ENCODE measurements around the gene ZNF593OS.
A peak's percentile ranks its signal among the peaks of the same experiment; 100 is the strongest.

ZNF593OS gene

GRCh38 chr1:26160527-26161414, 10.9 kb downstream of the ZNF593OS start:
- FAIRE-seq (no peak), DNase-seq (ENCODE audit: low spot score) (no peak)

- FAIRE-seq, result no peak
- DNase-seq (ENCODE audit: low spot score), result no peak
Measured at GRCh38 chr1:26159743-26160039, 11.9 kb downstream of the ZNF593OS start.

DNA sequence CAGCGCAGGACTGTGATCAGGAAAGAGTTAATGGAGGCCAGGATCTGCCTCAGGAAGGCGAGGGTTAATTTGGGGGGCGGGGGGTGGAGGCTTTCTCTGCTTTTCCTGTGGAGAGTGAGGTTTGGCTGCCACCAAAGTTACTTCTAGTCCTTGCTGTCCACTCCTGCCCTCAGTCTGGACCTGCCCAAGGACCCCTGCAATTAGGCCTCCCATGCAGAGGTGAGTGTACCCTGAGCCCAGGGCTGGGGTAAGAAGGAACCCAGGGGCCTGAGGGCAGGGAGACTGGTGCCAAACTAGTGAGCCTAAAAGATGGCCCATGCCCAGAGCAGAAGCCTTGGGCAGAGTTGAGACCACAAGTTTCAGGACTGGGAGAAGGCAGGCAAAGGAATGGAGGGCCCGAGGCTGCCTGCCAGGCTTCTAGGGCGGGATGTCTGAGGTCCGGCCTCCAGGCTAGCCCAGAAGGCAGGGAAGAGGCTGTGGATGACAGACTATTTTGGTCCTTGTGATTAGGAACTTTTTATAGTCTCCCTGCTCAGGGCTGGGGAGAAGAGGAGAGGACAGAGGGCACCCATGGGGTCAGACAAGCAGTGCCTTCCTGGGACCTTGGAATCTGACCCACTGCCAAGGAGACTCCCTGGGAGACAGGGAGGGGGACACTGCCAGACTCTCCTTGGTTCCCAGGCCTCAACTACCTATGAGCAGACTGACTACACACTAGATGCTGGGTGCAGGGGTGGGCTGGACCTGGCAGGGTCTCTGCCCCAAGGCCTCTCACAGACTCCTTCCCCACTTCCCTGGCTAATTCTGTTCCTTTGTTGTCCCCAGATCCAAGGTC, 12.5 kb downstream of the ZNF593OS start, which contains the start of gene FAM110D:
FAM110D (plus strand) TSS at position 172 of the 835 bp plus-strand sequence. CDS start 2,213 bp downstream, outside the sequence.
- DNase-seq (ENCODE audit: low spot score) (no peak), FAIRE-seq (no peak)

GRCh38 chr1:26158271-26158907, 13.2 kb downstream of the ZNF593OS start:
- no peak for DNase-seq (ENCODE audit: low spot score)
- no peak for FAIRE-seq

DNA sequence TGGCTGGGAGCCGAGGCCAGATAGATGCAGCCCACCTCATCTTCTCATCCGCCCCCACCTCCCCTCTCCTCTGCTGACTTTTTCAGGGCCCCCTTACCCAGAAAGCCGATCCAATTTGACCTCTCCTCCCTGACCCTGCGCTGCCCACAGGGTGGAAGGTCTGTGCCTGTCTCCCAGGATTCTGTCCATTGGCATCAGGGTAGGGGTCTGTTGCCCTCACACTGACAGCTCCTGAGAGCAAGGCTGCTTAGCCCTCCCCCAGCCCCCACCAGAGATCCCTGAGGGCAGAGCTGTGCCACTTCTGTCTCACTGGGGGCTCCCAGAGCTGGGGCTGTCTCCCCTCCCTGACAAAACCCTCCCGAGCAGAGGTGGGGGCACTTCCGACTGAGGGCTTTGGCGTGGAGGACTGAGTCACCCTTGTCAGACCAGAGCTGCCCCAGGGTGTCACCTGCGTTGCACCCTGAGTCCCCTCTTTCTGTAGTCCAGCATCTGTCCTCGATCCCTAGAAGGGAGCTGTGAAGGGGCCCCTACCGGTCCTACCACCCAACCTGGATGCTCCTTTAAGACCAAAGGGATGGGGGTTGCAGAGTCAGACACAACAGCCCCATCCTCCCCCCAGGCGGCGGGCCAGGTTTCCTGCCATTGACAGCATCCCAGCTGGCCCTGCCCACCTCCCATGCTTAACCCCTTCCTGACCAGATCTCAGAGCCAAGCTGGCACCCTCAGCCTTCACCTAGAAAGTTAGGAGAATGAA, 15.2 kb downstream of the ZNF593OS start:
- no peak for FAIRE-seq
- no peak for DNase-seq (ENCODE audit: low spot score)

DNA sequence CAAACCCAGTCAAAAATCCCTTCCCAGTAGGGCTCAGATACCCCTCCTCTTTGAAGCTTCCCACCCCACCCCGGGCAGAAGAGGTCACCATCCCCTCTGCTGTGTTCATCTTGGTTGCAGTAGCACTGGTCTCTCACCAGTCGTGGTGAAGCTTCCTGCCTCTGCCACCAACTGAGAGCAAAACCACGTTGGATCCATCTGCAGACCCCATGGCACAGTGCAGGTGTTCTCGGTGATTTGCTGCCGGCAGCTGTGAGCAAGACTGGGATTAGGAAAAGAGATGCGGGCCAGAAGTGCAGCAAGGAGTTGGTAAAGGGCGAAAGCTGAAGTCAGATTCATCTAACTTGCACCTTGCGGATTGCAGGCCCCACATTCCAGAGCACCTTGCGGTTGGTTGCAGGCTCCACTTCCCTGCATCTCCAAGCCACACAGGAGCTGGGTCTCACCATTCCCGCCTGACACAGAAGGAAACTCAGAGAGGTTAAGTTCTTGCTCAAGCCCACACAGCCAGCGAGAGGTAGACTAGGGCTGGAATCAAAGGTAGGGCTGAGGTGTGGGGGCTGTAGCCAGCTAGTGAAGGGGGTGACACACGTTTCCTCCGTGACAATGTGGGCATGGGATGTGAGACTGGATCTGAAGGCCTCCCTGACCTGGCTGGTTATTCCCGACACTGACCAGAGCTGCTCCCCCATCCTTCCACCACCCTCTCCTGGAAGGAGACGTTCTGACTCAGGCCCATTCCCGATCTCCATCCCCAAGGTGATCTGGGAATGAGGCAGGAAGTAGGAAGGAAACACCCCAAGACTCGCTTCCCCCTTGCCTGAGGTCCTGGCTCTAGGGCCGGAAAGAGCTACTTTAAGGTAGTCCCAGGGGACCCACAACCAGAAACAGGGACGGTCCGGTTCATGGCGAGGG, 16.0 kb downstream of the ZNF593OS start:
- FAIRE-seq, result no peak
- no peak for DNase-seq (ENCODE audit: low spot score)

GRCh38 chr1:26154750-26155149, 16.9 kb downstream of the ZNF593OS start:
- no peak for FAIRE-seq
- no peak for DNase-seq (ENCODE audit: low spot score)

GRCh38 chr1:26153966-26154532, 17.6 kb downstream of the ZNF593OS start:
- no peak for FAIRE-seq
- no peak for DNase-seq (ENCODE audit: low spot score)

DNA sequence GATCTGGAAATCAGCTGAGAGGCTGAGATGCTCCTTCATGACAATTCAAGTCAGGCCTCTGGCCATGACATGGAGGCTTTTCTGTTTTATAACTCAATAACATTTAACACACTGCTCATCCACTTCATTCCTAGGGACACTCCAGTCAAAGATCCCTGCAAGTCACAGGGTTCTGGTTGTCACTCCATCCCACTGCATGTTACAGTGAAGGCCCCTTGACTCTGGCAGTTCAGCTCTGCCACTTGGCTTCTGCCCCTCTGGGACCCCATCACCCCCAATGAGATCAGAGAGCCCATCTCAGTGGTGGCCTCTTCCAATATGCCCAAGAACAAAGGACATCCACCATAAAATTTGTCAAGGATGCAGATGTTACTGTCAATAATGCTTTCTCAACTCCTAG, 22.7 kb downstream of the ZNF593OS start:
- FAIRE-seq, result no peak
- no peak for DNase-seq (ENCODE audit: low spot score)

- no peak for FAIRE-seq
- no peak for DNase-seq (ENCODE audit: low spot score)
Measured at GRCh38 chr1:26145960-26146294, 25.7 kb downstream of the ZNF593OS start.

DNA sequence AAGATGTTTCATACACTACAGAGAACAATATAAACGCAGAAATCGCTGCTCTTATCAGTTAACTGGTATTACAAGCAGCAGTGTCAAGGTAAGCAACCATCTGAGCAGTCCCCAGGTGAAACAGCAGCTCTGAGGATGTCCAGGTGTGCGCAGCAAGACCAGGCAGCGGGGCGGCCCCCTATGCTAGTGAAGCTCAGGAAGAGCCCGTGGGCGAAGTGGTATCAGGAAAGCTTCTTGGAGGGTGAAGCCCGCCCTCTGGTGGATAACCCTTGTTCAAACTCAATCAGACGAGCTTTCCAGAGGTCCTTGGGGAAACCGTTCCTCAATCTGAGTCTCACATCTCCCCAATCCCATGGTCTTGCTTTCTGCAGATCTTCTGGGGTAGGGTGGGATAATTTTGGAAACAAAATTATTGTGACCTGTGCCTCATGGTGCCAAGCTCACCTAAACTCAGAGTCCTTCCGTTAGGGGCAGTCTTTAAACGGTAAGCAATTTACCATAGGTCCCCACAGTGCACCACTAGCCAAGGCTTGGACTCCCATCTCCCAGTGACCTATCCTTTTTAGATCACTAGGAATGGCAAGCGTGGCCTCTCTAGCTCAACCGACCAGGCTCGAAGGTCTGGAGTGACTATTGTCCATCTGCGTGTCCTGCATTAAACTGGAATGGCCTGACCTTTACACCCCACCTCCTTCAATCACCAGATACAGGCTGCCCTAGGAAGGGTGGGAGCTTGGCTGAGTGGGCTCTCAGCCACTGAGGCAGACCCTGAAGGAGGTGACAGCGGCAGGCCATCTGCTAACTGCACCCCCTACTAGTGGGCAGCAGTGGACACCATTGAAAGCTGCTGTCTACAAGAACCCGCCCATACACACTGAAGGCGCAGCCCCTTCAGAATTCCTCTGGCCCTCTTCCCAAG, 26.3 kb downstream of the ZNF593OS start:
- FAIRE-seq (no peak), DNase-seq (ENCODE audit: low spot score) (peak; percentile 66)

- FAIRE-seq, result no peak
- no peak for DNase-seq (ENCODE audit: low spot score)
Measured at GRCh38 chr1:26142159-26142558, 29.5 kb downstream of the ZNF593OS start.

- no peak for FAIRE-seq
- no peak for DNase-seq (ENCODE audit: low spot score)
Measured at GRCh38 chr1:26138974-26139558, 32.6 kb downstream of the ZNF593OS start.

GRCh38 chr1:26134466-26134865, 37.2 kb downstream of the ZNF593OS start:
- DNase-seq (ENCODE audit: low spot score), result no peak
- FAIRE-seq, result no peak

DNA sequence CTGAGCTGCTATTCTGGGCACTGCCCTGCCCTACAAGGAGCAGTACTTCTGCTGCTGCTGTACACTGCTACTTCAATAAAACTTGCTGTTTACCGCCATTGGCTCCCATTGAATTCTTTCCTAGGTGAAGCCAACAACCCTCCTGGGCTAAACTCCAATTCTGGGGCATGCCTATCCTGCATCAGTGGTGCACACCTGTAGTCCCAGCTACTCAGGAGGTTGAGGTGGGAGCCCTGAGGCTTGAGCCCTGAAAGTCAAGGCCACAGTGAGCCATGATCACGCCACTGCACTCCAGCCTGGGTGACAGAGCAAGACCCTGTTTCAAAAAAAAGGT, 38.8 kb downstream of the ZNF593OS start:
- FAIRE-seq (no peak), DNase-seq (ENCODE audit: low spot score) (no peak)

DNA sequence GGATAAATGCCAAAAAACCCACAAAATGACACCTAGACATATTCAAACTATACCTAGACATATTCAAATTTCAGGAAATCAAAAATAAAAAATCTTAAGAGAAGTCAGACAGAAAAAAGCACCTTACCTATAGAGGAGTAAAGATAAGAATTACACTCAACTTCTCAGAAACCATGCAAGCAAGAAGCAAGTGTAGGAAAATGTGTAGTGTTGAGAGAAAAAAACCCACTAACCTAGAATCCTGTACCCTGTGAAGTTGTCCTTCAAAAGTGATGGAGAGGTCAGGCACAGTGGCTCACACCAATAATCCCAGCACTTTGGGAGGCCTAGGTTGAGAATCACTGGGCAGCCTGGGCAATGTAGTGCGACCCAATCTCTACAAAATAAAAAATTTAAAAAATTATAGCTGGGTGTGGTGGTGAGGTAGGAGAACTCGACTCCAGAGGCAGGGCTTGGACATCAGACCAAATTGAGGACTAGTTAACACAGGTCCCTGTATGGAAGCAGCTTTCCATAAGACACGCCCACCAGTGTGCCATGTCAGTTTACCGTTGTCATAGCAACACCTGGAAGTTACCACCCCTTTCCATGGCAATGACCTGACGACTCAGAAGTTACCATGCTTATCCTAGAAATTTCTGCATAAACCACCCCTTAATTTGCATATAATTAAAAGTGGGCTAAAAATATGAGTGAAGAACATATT, 39.4 kb downstream of the ZNF593OS start:
- DNase-seq (ENCODE audit: low spot score) (no peak), FAIRE-seq (no peak)

DNA sequence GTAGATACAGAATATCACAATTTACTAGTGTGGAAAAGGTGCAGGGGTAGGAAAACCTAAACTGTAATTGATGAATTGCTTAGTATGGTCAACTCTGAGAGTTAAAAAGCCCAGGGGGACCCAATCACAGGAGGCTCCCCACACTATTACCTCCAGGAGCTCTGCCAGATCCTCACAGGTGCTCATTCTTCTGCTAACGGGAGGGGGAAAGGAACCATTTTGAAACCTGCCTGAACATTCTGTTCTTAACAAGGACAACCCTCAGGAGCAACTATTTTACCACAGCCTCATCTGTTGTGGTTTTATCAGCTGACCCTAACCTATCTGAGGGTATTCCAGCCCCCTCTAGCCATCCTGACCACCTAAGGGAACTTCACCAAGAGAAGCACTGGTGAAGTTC, 40.9 kb downstream of the ZNF593OS start:
- DNase-seq (ENCODE audit: low spot score) (no peak), FAIRE-seq (no peak)

DNA sequence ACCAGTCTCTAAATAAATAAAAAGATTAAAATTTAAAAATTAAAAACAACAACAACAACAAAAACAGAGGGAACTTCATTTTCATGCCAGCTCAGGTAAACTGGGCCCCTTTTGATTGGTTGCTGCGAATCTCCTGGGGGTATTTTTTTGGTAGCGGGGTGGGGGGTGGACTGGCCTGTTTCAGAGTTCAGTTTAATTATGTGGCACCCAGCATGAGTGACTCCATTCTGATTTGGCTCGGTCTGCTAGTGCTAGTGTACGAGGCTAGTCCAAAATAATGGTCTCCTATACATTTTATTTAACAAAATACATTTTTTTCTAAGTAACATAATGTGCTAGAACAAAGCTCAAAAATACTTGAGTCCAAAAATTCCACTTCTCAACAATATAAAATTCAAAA, 41.9 kb downstream of the ZNF593OS start:
- DNase-seq (ENCODE audit: low spot score), result no peak
- FAIRE-seq, result no peak
